OCI-LY1 (cell line): ENCODE data around the gene DCUN1D2.
"Not testable (repeated sequence)": the region's sequence is repeated elsewhere in the genome, so short reads cannot be mapped to it uniquely, and the experiment has no call there.

Experiments used
- H2AFZ ChIP-seq: fragments of 200-600 bp; sonication (generic), shearing (Covaris generic); 2 replicates; pipeline ENCODE4 v1.6.0; 2014; ENCODE audit warnings: antibody characterized with exemption, mild to moderate bottlenecking, low read length
- H3F3A ChIP-seq: fragments of 200-600 bp; sonication (generic), shearing (Covaris generic); 2 replicates; pipeline ENCODE4 v1.6.0; 2014; ENCODE audit warnings: mild to moderate bottlenecking, antibody characterized with exemption, low read length, moderate library complexity; ENCODE audit not compliant: insufficient read depth
- H3K27ac ChIP-seq: fragments of 200-600 bp; sonication (generic); 2 replicates; pipeline ENCODE4 v1.5.1; 2014; ENCODE audit warnings: low read length, mixed run types, mild to moderate bottlenecking, low read depth; ENCODE audit not compliant: poor library complexity, severe bottlenecking
- H3K27me3 ChIP-seq: fragments of 200-600 bp; sonication (generic); 2 replicates; pipeline ENCODE4 v1.6.0; 2014; ENCODE audit warnings: antibody characterized with exemption, mild to moderate bottlenecking, low read length, moderate library complexity; ENCODE audit not compliant: insufficient read depth
- H3K36me3 ChIP-seq: fragments of 200-600 bp; sonication (generic); 2 replicates; pipeline ENCODE4 v1.6.1; 2014; ENCODE audit warnings: mild to moderate bottlenecking, antibody characterized with exemption, low read length, moderate library complexity, mixed read lengths; ENCODE audit not compliant: insufficient read depth
- H3K4me1 ChIP-seq: fragments of 200-600 bp; sonication (generic); 2 replicates; pipeline ENCODE4 v1.5.1; 2014; ENCODE audit warnings: mild to moderate bottlenecking, low read length, moderate library complexity; ENCODE audit not compliant: insufficient read depth, severe bottlenecking
- H3K4me2 ChIP-seq: fragments of 200-600 bp; sonication (generic), shearing (Covaris generic); 2 replicates; pipeline ENCODE4 v1.6.1; 2014; ENCODE audit warnings: low read length
- H3K4me3 ChIP-seq: fragments of 200-600 bp; sonication (generic); 2 replicates; pipeline ENCODE4 v1.5.1; 2014; ENCODE audit warnings: low read length, low read depth, mild to moderate bottlenecking, mixed read lengths; ENCODE audit not compliant: poor library complexity, severe bottlenecking
- H3K79me2 ChIP-seq: fragments of 200-600 bp; shearing (Covaris generic); 2 replicates; pipeline ENCODE4 v1.6.1; 2016; ENCODE audit warnings: mixed run types, low read length, mixed read lengths; ENCODE audit not compliant: insufficient read depth
- H3K9ac ChIP-seq: fragments of 200-600 bp; sonication (generic), shearing (Covaris generic); 2 replicates; pipeline ENCODE4 v1.6.1; 2014; ENCODE audit warnings: mild to moderate bottlenecking, low read length, mixed read lengths
- H3K9me2 ChIP-seq: fragments of 200-600 bp; sonication (generic), shearing (Covaris generic); 2 replicates; pipeline ENCODE4 v1.6.1; 2014; ENCODE audit warnings: low read depth, mild to moderate bottlenecking, low read length, mixed read lengths
- H3K9me3 ChIP-seq: fragments of 200-600 bp; shearing (Covaris generic); 2 replicates; pipeline ENCODE4 v1.6.1; 2014; ENCODE audit warnings: low read length, mixed read lengths
- H4K20me1 ChIP-seq: fragments of 200-600 bp; sonication (generic), shearing (Covaris generic); 2 replicates; pipeline ENCODE4 v1.6.0; 2016; ENCODE audit warnings: mild to moderate bottlenecking, low read length; ENCODE audit not compliant: insufficient read depth
- CTCF ChIP-seq: fragments of 200-600 bp; sonication (generic), shearing (Covaris generic); IDR thresholded peaks from 2 replicates; pipeline ENCODE4 v1.5.1; 2017; ENCODE audit warnings: mild to moderate bottlenecking, antibody characterized with exemption, low read length, moderate library complexity, mixed read lengths
- EZH2 ChIP-seq: fragments of 200-600 bp; sonication (generic), shearing (Covaris generic); IDR thresholded peaks from 2 replicates; pipeline ENCODE4 v1.8.0; 2017; ENCODE audit warnings: borderline replicate concordance, mixed run types, mild to moderate bottlenecking, antibody characterized with exemption, low read length, moderate library complexity, mixed read lengths

DCUN1D2 gene

GRCh38 chr13:113441661-113442060 lies 48.9 kb downstream of the DCUN1D2 start:
- no peaks in the 10 kb centered on the region for H3K79me2 ChIP-seq
- H3K9ac ChIP-seq, result no peak overlapping the region
- TF ChIP-seq EZH2 (no peak), CTCF (no peak)
- H3K36me3 ChIP-seq, result peaks cover 13% of the 10 kb centered on the region
- no peaks in the 10 kb centered on the region for H3K9me2 ChIP-seq
- no peak overlapping the region for H3K4me3 ChIP-seq
- H3K4me2 ChIP-seq, result no peak overlapping the region
- H2AFZ ChIP-seq, result no peak overlapping the region
- H3K27ac ChIP-seq, result no peak overlapping the region
- H3K9me3 ChIP-seq, result peaks cover 18% of the 10 kb centered on the region
- H3K27me3 ChIP-seq, result no peaks in the 10 kb centered on the region
- H3F3A ChIP-seq, result no peaks in the 10 kb centered on the region; the same call in 1 of the 2 replicates
- peaks cover 24% of the 10 kb centered on the region for H3K4me1 ChIP-seq
- no peaks in the 10 kb centered on the region for H4K20me1 ChIP-seq

- peaks cover 5% of the 10 kb centered on the region for H3K36me3 ChIP-seq
- peak overlapping the region; percentile 54 for H3K27ac ChIP-seq
- no peak overlapping the region for H3K4me3 ChIP-seq
- no peak for TF ChIP-seq CTCF
- no peak for TF ChIP-seq EZH2
- H2AFZ ChIP-seq, result no peak overlapping the region
- no peaks in the 10 kb centered on the region for H3K9me2 ChIP-seq
- peaks cover 4% of the 10 kb centered on the region for H3F3A ChIP-seq
- H3K79me2 ChIP-seq, result no peaks in the 10 kb centered on the region
- no peak overlapping the region for H3K4me2 ChIP-seq
- H3K9ac ChIP-seq, result no peak overlapping the region
- no peaks in the 10 kb centered on the region for H4K20me1 ChIP-seq
- peaks cover 15% of the 10 kb centered on the region for H3K4me1 ChIP-seq
- no peaks in the 10 kb centered on the region for H3K27me3 ChIP-seq
- peaks cover 10% of the 10 kb centered on the region for H3K9me3 ChIP-seq
Observed at GRCh38 chr13:113437408-113438010, 53.0 kb downstream of the DCUN1D2 start.

GRCh38 chr13:113436866-113437265 lies 53.6 kb downstream of the DCUN1D2 start:
- H3K4me2 ChIP-seq, H3K79me2 ChIP-seq, H3K36me3 ChIP-seq, H4K20me1 ChIP-seq, H3K4me3 ChIP-seq, H3F3A ChIP-seq, H3K27ac ChIP-seq, H3K27me3 ChIP-seq, H3K9ac ChIP-seq, H2AFZ ChIP-seq, H3K9me2 ChIP-seq, H3K9me3 ChIP-seq: not testable (repeated sequence)
- peaks cover 22% of the 10 kb centered on the region for H3K4me1 ChIP-seq

GRCh38 chr13:113435907-113436306 lies 54.6 kb downstream of the DCUN1D2 start:
- H3K9me3 ChIP-seq, H2AFZ ChIP-seq, H3K27ac ChIP-seq, H3K4me3 ChIP-seq, H4K20me1 ChIP-seq, H3K9ac ChIP-seq, H3K4me2 ChIP-seq, H3K79me2 ChIP-seq, H3F3A ChIP-seq, H3K36me3 ChIP-seq, H3K9me2 ChIP-seq, H3K27me3 ChIP-seq: not testable (repeated sequence)
- H3K4me1 ChIP-seq, result peaks cover 28% of the 10 kb centered on the region
